Loucy (cell line): ENCODE results near the gene ATG4D.

ENCODE experiments used
- CTCF ChIP-seq: fragments of 200-600 bp; sonication (generic); conservative IDR thresholded peaks from 2 replicates; pipeline ENCODE4 v1.5.1; 2014; ENCODE audit warnings: mild to moderate bottlenecking, antibody characterized with exemption, low read length
- EZH2phosphoT487 ChIP-seq: fragments of 200-600 bp; IDR thresholded peaks from 2 replicates; pipeline ENCODE4 v1.6.1; 2018; ENCODE audit warnings: antibody characterized with exemption, mild to moderate bottlenecking, moderate library complexity, borderline replicate concordance

DNA sequence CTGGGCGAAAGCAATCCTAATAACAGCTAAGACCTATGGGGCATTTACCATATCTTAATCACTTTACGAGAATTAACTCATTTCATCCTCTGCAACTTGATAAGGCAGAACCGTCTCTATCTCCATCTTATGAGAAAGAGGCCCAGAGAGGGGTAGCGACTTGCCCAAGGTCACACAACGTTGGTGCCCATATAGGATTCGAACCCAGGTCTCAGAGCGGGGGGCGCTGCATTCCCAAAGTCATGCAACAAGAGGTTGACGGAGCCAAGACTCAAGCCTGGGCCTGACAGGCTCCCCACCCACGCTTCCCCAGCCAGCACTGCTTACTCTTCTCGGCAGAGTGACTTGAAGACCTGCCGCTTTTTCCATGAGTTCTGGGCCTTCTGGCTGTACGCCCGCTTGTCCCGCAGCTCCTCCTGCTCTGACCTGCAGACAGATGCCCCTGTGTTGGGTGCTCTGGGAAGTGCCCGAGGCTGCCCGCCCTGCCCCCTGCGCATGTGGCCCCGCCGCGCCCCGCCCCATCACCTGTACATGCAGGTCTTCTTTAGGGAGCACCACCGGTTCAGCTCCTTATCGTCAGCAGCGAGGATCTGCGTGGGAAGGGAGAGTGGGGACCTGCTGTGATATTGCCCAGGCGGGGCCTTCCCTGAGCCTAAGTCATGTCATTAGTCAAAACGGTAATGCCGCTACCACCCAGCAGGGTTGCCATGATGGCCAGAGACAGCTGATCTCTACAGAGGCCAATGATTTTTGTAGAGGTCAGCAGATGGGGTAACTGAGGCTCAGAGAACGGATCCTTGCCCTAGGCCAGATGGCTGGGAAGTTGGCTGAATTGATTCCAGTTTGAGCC is 11.3 kb downstream of the ATG4D start:
- TF ChIP-seq EZH2phosphoT487: no peak
- no peak; the same call in 1 of the 2 replicates for TF ChIP-seq CTCF
